ENCODE measurements around the gene UTS2R. TPM values are rescaled to one million over a fixed set of nuclear protein-coding genes. Genes with fewer than 3 reads are reported as not detected.
"Not testable (repeated sequence)": the region's sequence is repeated elsewhere in the genome, so short reads cannot be mapped to it uniquely, and the experiment has no call there.

Gene UTS2R
- total RNA-seq, 1 donor from 2014 or later = not detected

GRCh38 chr17:82373731-82374625 lies 2.4 kb downstream of the UTS2R start:
- TF ChIP-seq CTCF (conservative IDR thresholded peaks at IDR 0.05; ENCODE audit: low read depth, low read length) = no peak
- DNase-seq (ENCODE audit: low read depth) = no peak
- H3K4me3 ChIP-seq (ENCODE audit: low read depth, low read length) = no peak overlapping the region

GRCh38 chr17:82374626-82375331 lies 3.2 kb downstream of the UTS2R start:
- no peak for DNase-seq (ENCODE audit: low read depth)
- no peak for TF ChIP-seq CTCF (conservative IDR thresholded peaks at IDR 0.05; ENCODE audit: low read depth, low read length)
- no peak overlapping the region for H3K4me3 ChIP-seq (ENCODE audit: low read depth, low read length)

- no peak for TF ChIP-seq CTCF (conservative IDR thresholded peaks at IDR 0.05; ENCODE audit: low read depth, low read length)
- no peak overlapping the region for H3K4me3 ChIP-seq (ENCODE audit: low read depth, low read length)
These were observed 3.9 kb downstream of the UTS2R start for GRCh38 chr17:82375359-82376041.

GRCh38 chr17:82376042-82376730 lies 4.6 kb downstream of the UTS2R start:
- H3K4me3 ChIP-seq (ENCODE audit: low read depth, low read length) = no peak overlapping the region
- no peak for TF ChIP-seq CTCF (conservative IDR thresholded peaks at IDR 0.05; ENCODE audit: low read depth, low read length)
- no peak for DNase-seq (ENCODE audit: low read depth)

More at GRCh38 chr17:82375359-82376041, 3.9 kb downstream of the UTS2R start:
- DNase-seq (ENCODE audit: low read depth) = no peak

GRCh38 chr17:82377294-82377693 lies 5.7 kb downstream of the UTS2R start:
- not testable (repeated sequence) for DNase-seq (ENCODE audit: low read depth); H3K4me3 ChIP-seq (ENCODE audit: low read depth, low read length)

GRCh38 chr17:82377924-82378740 lies 6.6 kb downstream of the UTS2R start:
- no peak for DNase-seq (ENCODE audit: low read depth)
- TF ChIP-seq CTCF (conservative IDR thresholded peaks at IDR 0.05; ENCODE audit: low read depth, low read length) = no peak
- no peak overlapping the region for H3K4me3 ChIP-seq (ENCODE audit: low read depth, low read length)

Data from epithelial cell of proximal tubule (primary cell).